GM19240 (cell line): Measurements from ENCODE around the gene LCOR.

Source experiments
- DNase-seq: peaks from one replicate; pipeline ENCODE4 v3.0.0; 2011; ENCODE audit warnings: low spot score; ENCODE audit not compliant: insufficient read length

Gene LCOR

GRCh38 chr10:96986200-96986856 is 154.2 kb downstream of the LCOR start:
- no peak for DNase-seq

- DNase-seq: no peak
These were observed 155.2 kb downstream of the LCOR start for GRCh38 chr10:96987141-96987841.

- DNase-seq: no peak
These were observed 155.7 kb downstream of the LCOR start for GRCh38 chr10:96987842-96988175.

- no peak for DNase-seq
These were observed 156.3 kb downstream of the LCOR start for GRCh38 chr10:96988426-96988825.

GRCh38 chr10:96991313-96991841 is 159.3 kb downstream of the LCOR start:
- no peak for DNase-seq

GRCh38 chr10:96992721-96993120 is 160.6 kb downstream of the LCOR start:
- no peak for DNase-seq

- DNase-seq: no peak
These were observed 163.8 kb downstream of the LCOR start for GRCh38 chr10:96995851-96996250.

- DNase-seq: no peak
These were observed 164.3 kb downstream of the LCOR start for GRCh38 chr10:96996275-96996965.

- DNase-seq: no peak
These were observed 166.3 kb downstream of the LCOR start for GRCh38 chr10:96998329-96998888.

GRCh38 chr10:96999337-96999736 is 167.2 kb downstream of the LCOR start:
- no peak for DNase-seq

GRCh38 chr10:96999987-97000386 is 167.9 kb downstream of the LCOR start:
- DNase-seq: no peak

GRCh38 chr10:97000487-97001182 is 168.5 kb downstream of the LCOR start:
- DNase-seq: no peak

GRCh38 chr10:97001183-97001991 is 169.3 kb downstream of the LCOR start:
- DNase-seq: no peak

- no peak for DNase-seq
These were observed 170.6 kb downstream of the LCOR start for GRCh38 chr10:97002670-97003069.

- DNase-seq: no peak
These were observed 171.2 kb downstream of the LCOR start for GRCh38 chr10:97003151-97003803.

GRCh38 chr10:97003804-97004201 is 171.7 kb downstream of the LCOR start:
- no peak for DNase-seq

- no peak for DNase-seq
These were observed 172.5 kb downstream of the LCOR start for GRCh38 chr10:97004591-97004990.

- DNase-seq: no peak
These were observed 173.3 kb downstream of the LCOR start for GRCh38 chr10:97005349-97005748.

GRCh38 chr10:97006364-97006763 is 174.3 kb downstream of the LCOR start:
- no peak for DNase-seq

- DNase-seq: no peak
These were observed 175.3 kb downstream of the LCOR start for GRCh38 chr10:97007417-97007816.
